Astrocyte (in vitro differentiated cells and primary cell): ENCODE data around the gene FAM174C. TPM values are rescaled to one million over a fixed set of nuclear protein-coding genes. Genes with fewer than 3 reads are reported as not detected.

Experiments used
- DNase-seq: peaks from one replicate; pipeline ENCODE4 v3.0.0-alpha.2; 2010; ENCODE audit warnings: low read depth
- FAIRE-seq: peaks from 2 replicates; lab custom pipeline; 2011; peaks lifted over from hg19 to GRCh38; lab: Jason Lieb, UNC
- H2AFZ ChIP-seq: 2 replicates; pipeline ENCODE4 v1.6.0; 2012; ENCODE audit warnings: low read depth, low read length, inconsistent platforms
- H3K27ac ChIP-seq: 2 replicates; pipeline ENCODE4 v1.5.1; 2011; ENCODE audit warnings: low read depth, low read length, inconsistent platforms
- H3K27me3 ChIP-seq: 2 replicates; pipeline ENCODE4 v1.6.0; 2011; ENCODE audit warnings: low read length, inconsistent platforms; ENCODE audit not compliant: insufficient read depth
- H3K36me3 ChIP-seq: 2 replicates; pipeline ENCODE4 v1.5.1; 2011; ENCODE audit warnings: low read length, inconsistent platforms; ENCODE audit not compliant: insufficient read depth
- H3K4me1 ChIP-seq: 2 replicates; pipeline ENCODE4 v1.5.1; 2011; ENCODE audit warnings: low read length, inconsistent platforms; ENCODE audit not compliant: insufficient read depth
- H3K4me2 ChIP-seq: 2 replicates; pipeline ENCODE4 v1.6.0; 2012; ENCODE audit warnings: low read length, inconsistent platforms
- H3K4me3 ChIP-seq: 2 replicates; pipeline ENCODE4 v1.5.1; 2011; ENCODE audit warnings: low read depth, mild to moderate bottlenecking, low read length, inconsistent platforms; ENCODE audit not compliant: insufficient read depth
- H3K79me2 ChIP-seq: 2 replicates; pipeline ENCODE4 v1.6.0; 2012; ENCODE audit warnings: mild to moderate bottlenecking, low read length, inconsistent platforms; ENCODE audit not compliant: insufficient read depth
- H3K9ac ChIP-seq: 2 replicates; pipeline ENCODE4 v1.6.0; 2012; ENCODE audit warnings: mild to moderate bottlenecking, low read length, inconsistent platforms
- H3K9me3 ChIP-seq: 2 replicates; pipeline ENCODE4 v1.5.1; 2012; ENCODE audit warnings: low read depth, mild to moderate bottlenecking, low read length, inconsistent platforms; ENCODE audit not compliant: insufficient read depth
- H4K20me1 ChIP-seq: 2 replicates; pipeline ENCODE4 v1.6.0; 2012; ENCODE audit warnings: low read length, inconsistent platforms; ENCODE audit not compliant: insufficient read depth
- H3K27ac Mint-ChIP-seq: one replicate; pipeline ENCODE4 v1.8.0; 2021; ENCODE audit warnings: mild to moderate bottlenecking, mixed read lengths; ENCODE audit not compliant: unreplicated experiment
- H3K27me3 Mint-ChIP-seq: one replicate; pipeline ENCODE4 v1.8.0; 2021; ENCODE audit warnings: low read depth, mixed read lengths; ENCODE audit not compliant: unreplicated experiment
- H3K36me3 Mint-ChIP-seq: one replicate; pipeline ENCODE4 v1.8.0; 2021; ENCODE audit warnings: low read depth, mixed read lengths; ENCODE audit not compliant: unreplicated experiment
- H3K4me1 Mint-ChIP-seq: one replicate; pipeline ENCODE4 v1.8.0; 2021; ENCODE audit warnings: low read depth, mixed read lengths; ENCODE audit not compliant: unreplicated experiment
- H3K4me3 Mint-ChIP-seq: one replicate; pipeline ENCODE4 v1.8.0; 2021; ENCODE audit warnings: mild to moderate bottlenecking, moderate library complexity, mixed read lengths; ENCODE audit not compliant: unreplicated experiment
- H3K9me3 Mint-ChIP-seq: one replicate; pipeline ENCODE4 v1.8.0; 2021; ENCODE audit warnings: mild to moderate bottlenecking, mixed read lengths; ENCODE audit not compliant: unreplicated experiment
- CTCF ChIP-seq: IDR thresholded peaks from 2 replicates; pipeline ENCODE4 v1.5.1; 2011; ENCODE audit warnings: low read depth, mild to moderate bottlenecking, inconsistent platforms, low read length, moderate library complexity; ENCODE audit not compliant: insufficient read depth
- EZH2 ChIP-seq: IDR thresholded peaks from 2 replicates; pipeline ENCODE4 v1.6.1; 2012; ENCODE audit warnings: mild to moderate bottlenecking, low read length, inconsistent platforms; ENCODE audit not compliant: insufficient read depth
- total RNA-seq: library from RNA; stranded (reverse); gene quantifications from 2 replicates; pipeline ENCODE4 v1.2.1, GENCODE V29; 2021

FAM174C gene
- total RNA-seq, 1 donor from 2014 or later: 50.5 TPM

- Histone ChIP-seq H3K9me3 (no peaks in the 10 kb centered on the region), H3K4me2 (peak overlapping the region; percentile 100), H3K9ac (peak overlapping the region; percentile 88), H3K79me2 (peaks cover 76% of the 10 kb centered on the region), H3K4me1 (peaks cover 48% of the 10 kb centered on the region), H3K27ac (peak overlapping the region; percentile 89), H3K4me3 (no peak overlapping the region), H3K36me3 (peaks cover 24% of the 10 kb centered on the region), H4K20me1 (peaks cover 72% of the 10 kb centered on the region), H3K27me3 (no peaks in the 10 kb centered on the region), H2AFZ (no peak overlapping the region)
- TF ChIP-seq CTCF (no peak), EZH2 (no peak)
- no peak for DNase-seq
- Mint-ChIP-seq H3K27ac (no peak overlapping the region), H3K4me3 (peak overlapping the region; percentile 62), H3K9me3 (no peaks in the 10 kb centered on the region), H3K4me1 (peaks cover 15% of the 10 kb centered on the region), H3K27me3 (no peaks in the 10 kb centered on the region), H3K36me3 (peaks cover 6% of the 10 kb centered on the region)
- FAIRE-seq: no peak
These were observed 21.2 kb upstream of the FAM174C start for GRCh38 chr19:1254081-1254527.

GRCh38 chr19:1254530-1255185, 20.7 kb upstream of the FAM174C start:
- Histone ChIP-seq H3K27ac (peak overlapping the region; percentile 89), H3K79me2 (peaks cover 75% of the 10 kb centered on the region), H3K9me3 (no peaks in the 10 kb centered on the region), H2AFZ (no peak overlapping the region), H3K9ac (peak overlapping the region; percentile 39), H3K36me3 (peaks cover 24% of the 10 kb centered on the region), H4K20me1 (peaks cover 78% of the 10 kb centered on the region), H3K4me1 (peaks cover 54% of the 10 kb centered on the region), H3K4me3 (no peak overlapping the region), H3K4me2 (peak overlapping the region; percentile 100), H3K27me3 (no peaks in the 10 kb centered on the region)
- Mint-ChIP-seq H3K4me1 (peaks cover 15% of the 10 kb centered on the region), H3K9me3 (no peaks in the 10 kb centered on the region), H3K4me3 (peak overlapping the region; percentile 62), H3K27ac (peak overlapping the region; percentile 69), H3K36me3 (peaks cover 6% of the 10 kb centered on the region), H3K27me3 (no peaks in the 10 kb centered on the region)
- FAIRE-seq (no peak), DNase-seq (no peak)
- no peak for TF ChIP-seq CTCF
- no peak for TF ChIP-seq EZH2
